HG02970 (cell line): ENCODE data around the gene MVD.

Experiments
- ATAC-seq: cut with Tn5 transposase; IDR thresholded peaks from one replicate; pipeline ENCODE4 v1.9.1; 2021; ENCODE audit warnings: mild to moderate bottlenecking, moderate library complexity, moderate number of reproducible peaks; ENCODE audit not compliant: unreplicated experiment, low FRiP score

Gene MVD

GRCh38 chr16:88646345-88647034 lies 16.4 kb downstream of the MVD start:
- ATAC-seq, result no peak

GRCh38 chr16:88645941-88646340 lies 16.9 kb downstream of the MVD start:
- no peak for ATAC-seq

GRCh38 chr16:88645455-88645854 lies 17.4 kb downstream of the MVD start:
- no peak for ATAC-seq

- ATAC-seq, result no peak
Measured at GRCh38 chr16:88643644-88643932, 19.3 kb downstream of the MVD start.

- no peak for ATAC-seq
Measured at GRCh38 chr16:88642881-88643643, 19.8 kb downstream of the MVD start.

- no peak for ATAC-seq
Measured at GRCh38 chr16:88640498-88641247, 22.2 kb downstream of the MVD start.

- no peak for ATAC-seq
Measured at GRCh38 chr16:88640039-88640495, 22.8 kb downstream of the MVD start.

- ATAC-seq, result no peak
Measured at GRCh38 chr16:88639231-88640038, 23.5 kb downstream of the MVD start.

GRCh38 chr16:88638323-88639230 lies 24.3 kb downstream of the MVD start, which contains the start of gene IL17C:
IL17C (plus strand) TSS chr16:88638572; CDS start chr16:88638642, 70 bp downstream.
- ATAC-seq, result no peak

GRCh38 chr16:88636488-88637265 lies 26.2 kb downstream of the MVD start:
- no peak for ATAC-seq

- no peak for ATAC-seq
Measured at GRCh38 chr16:88635671-88636319, 27.1 kb downstream of the MVD start.

- ATAC-seq, result no peak
Measured at GRCh38 chr16:88634994-88635670, 27.8 kb downstream of the MVD start.

- peak; percentile 49 for ATAC-seq
Measured at GRCh38 chr16:88634141-88634993, 28.5 kb downstream of the MVD start.

GRCh38 chr16:88633684-88634140 lies 29.2 kb downstream of the MVD start:
- peak; percentile 25 for ATAC-seq

- no peak for ATAC-seq
Measured at GRCh38 chr16:88632587-88632930, 30.3 kb downstream of the MVD start.

GRCh38 chr16:88631920-88632586 lies 30.8 kb downstream of the MVD start:
- ATAC-seq, result no peak
